Upper lobe of left lung (tissue), 6 donors: ENCODE data around the gene SNRNP27. TPM values are rescaled to one million over a fixed set of nuclear protein-coding genes. Genes with fewer than 3 reads are reported as not detected.

Source experiments
- ATAC-seq, 2 donors: fragments of 200-7000 bp; cut with Tn5 transposase; one replicate each; pipeline ENCODE4 v1.9.1; 2022; ENCODE audit warnings: mild to moderate bottlenecking in 2 of 2, moderate library complexity in 2 of 2; ENCODE audit not compliant: low FRiP score in 2 of 2
- DNase-seq, 2 donors: peaks; one replicate each; pipeline ENCODE4 v3.0.0-alpha.2; 2019 to 2020
- H3K27ac ChIP-seq, 4 donors: fragments of 200-600 bp; sonication (generic); one replicate each; pipeline ENCODE4 v1.5.1; 2016 to 2019
- H3K27me3 ChIP-seq, 4 donors: fragments of 200-600 bp; sonication (generic); one replicate each; pipeline ENCODE4 v1.5.1; 2017 to 2019
- H3K36me3 ChIP-seq, 4 donors: fragments of 200-600 bp; sonication (generic); one replicate each; pipeline ENCODE4 v1.5.1; 2016 to 2019
- H3K4me1 ChIP-seq, 4 donors: fragments of 200-600 bp; sonication (generic); one replicate each; pipeline ENCODE4 v1.5.1; 2018 to 2019
- H3K4me3 ChIP-seq, 4 donors: fragments of 200-600 bp; sonication (generic); one replicate each; pipeline ENCODE4 v1.5.1; 2017 to 2019; ENCODE audit warnings: mild to moderate bottlenecking in 2 of 4, moderate library complexity in 1 of 4
- H3K9me3 ChIP-seq, 4 donors: fragments of 200-600 bp; sonication (generic); one replicate each; pipeline ENCODE4 v1.5.1; 2018 to 2019
- CTCF ChIP-seq, 6 experiments: fragments of 450-650 bp in 4 of 6; fragments of 200-600 bp in 2 of 6; sonication (generic) in 2 of 6; IDR thresholded peaks; one replicate each; pipeline ENCODE4 v1.5.1; 2016 to 2019; ENCODE audit warnings: antibody characterized with exemption in 6 of 6
- EP300 ChIP-seq, 4 donors: sonication (generic); formaldehyde crosslinking; IDR thresholded peaks; one replicate each; pipeline ENCODE4 v1.5.1; 2017; ENCODE audit warnings: antibody characterized with exemption in 4 of 4, control low read depth in 2 of 4
- POLR2A ChIP-seq, 4 donors: fragments of 450-650 bp; IDR thresholded peaks; one replicate each; pipeline ENCODE4 v1.5.1; 2016 to 2017; ENCODE audit warnings: antibody characterized with exemption in 4 of 4, mild to moderate bottlenecking in 2 of 4
- POLR2AphosphoS5 ChIP-seq, 2 donors: sonication (generic); formaldehyde crosslinking; IDR thresholded peaks; one replicate each; pipeline ENCODE4 v1.5.1; 2017; ENCODE audit warnings: antibody characterized with exemption in 2 of 2
- WGBS, 2 donors: methylation state at CpG; one replicate each; pipeline ENCODE4 v1.1.5; 2017 to 2018; 5-methylcytosine and 5-hydroxymethylcytosine counted together
- total RNA-seq, 6 donors: library from RNA; depleted of rRNA in 4 of 6; stranded (reverse); fragments of >200 nt in 4 of 6; gene quantifications; one replicate each; pipeline versions ENCODE4 v1.1.0 to v1.2.1, GENCODE V29; 2016 to 2021
- donor health status: DM: no; HTN: no; CAD: no; lungs with moderate emphysema.
- donor health status: DM: no; HTN: yes; CAD: no; lungs with severe emphysema.

SNRNP27 gene
- total RNA-seq, 6 donors from 2014 or later, result 32.7 to 120 (median 55.0) TPM

- WGBS, 2 donors, result 92 to 97% methylated on average over 14 of the region's 14 CpGs
- Histone ChIP-seq H3K27me3 (no peaks in the 10 kb centered on the region), H3K27ac (no peak overlapping the region), H3K4me3 (no peak overlapping the region), H3K36me3 (peaks cover 19 to 75% (median 56%) of the 10 kb centered on the region in 4 donors), H3K9me3 (no peaks in the 10 kb centered on the region), H3K4me1 (peaks cover 15 to 20% (median 17%) of the 10 kb centered on the region in 4 donors)
- ATAC-seq (no peak), DNase-seq (peak in 1 of 2 donors; percentile 16)
- TF ChIP-seq POLR2A (IDR thresholded peaks at IDR 0.05), result no peak
- no peak for TF ChIP-seq EP300 (IDR thresholded peaks at IDR 0.05)
- TF ChIP-seq POLR2AphosphoS5 (IDR thresholded peaks at IDR 0.05), result no peak
- TF ChIP-seq CTCF (IDR thresholded peaks at IDR 0.05), result no peak
Measured at GRCh38 chr2:69937968-69938367, 44.2 kb downstream of the SNRNP27 start.

- Histone ChIP-seq H3K27ac (no peak overlapping the region), H3K27me3 (no peaks in the 10 kb centered on the region), H3K4me1 (peaks cover 1 to 18% (median 9%) of the 10 kb centered on the region in 4 donors), H3K9me3 (no peaks in the 10 kb centered on the region), H3K36me3 (peaks cover 19 to 79% (median 59%) of the 10 kb centered on the region in 4 donors), H3K4me3 (no peak overlapping the region)
- WGBS, 2 donors, result 86 to 89% methylated on average over 14 of the region's 14 CpGs
- TF ChIP-seq EP300 (IDR thresholded peaks at IDR 0.05) (no peak), POLR2A (IDR thresholded peaks at IDR 0.05) (no peak), CTCF (IDR thresholded peaks at IDR 0.05) (no peak), POLR2AphosphoS5 (IDR thresholded peaks at IDR 0.05) (no peak)
- no peak for ATAC-seq
- DNase-seq, result peak in 1 of 2 donors; percentile 17
Measured at GRCh38 chr2:69939722-69940121, 46.0 kb downstream of the SNRNP27 start.

- Histone ChIP-seq H3K27me3 (no peaks in the 10 kb centered on the region), H3K9me3 (no peaks in the 10 kb centered on the region), H3K4me3 (no peak overlapping the region), H3K4me1 (peaks cover 0 to 21% (median 9%) of the 10 kb centered on the region in 4 donors), H3K36me3 (peaks cover 16 to 74% (median 55%) of the 10 kb centered on the region in 4 donors), H3K27ac (no peak overlapping the region)
- 95 to 96% methylated on average over 8 of the region's 8 CpGs for WGBS, 2 donors
- no peak for TF ChIP-seq POLR2A (IDR thresholded peaks at IDR 0.05)
- no peak for TF ChIP-seq CTCF (IDR thresholded peaks at IDR 0.05)
- no peak for TF ChIP-seq POLR2AphosphoS5 (IDR thresholded peaks at IDR 0.05)
- TF ChIP-seq EP300 (IDR thresholded peaks at IDR 0.05), result no peak
- no peak for DNase-seq
- no peak for ATAC-seq
Measured at GRCh38 chr2:69940691-69941090, 46.9 kb downstream of the SNRNP27 start.

- Histone ChIP-seq H3K27me3 (no peaks in the 10 kb centered on the region), H3K9me3 (no peaks in the 10 kb centered on the region), H3K4me1 (peaks cover 7 to 32% (median 17%) of the 10 kb centered on the region in 4 donors), H3K27ac (peak overlapping the region; percentile 0 to 83 (median 76)), H3K36me3 (peaks cover 6 to 49% (median 31%) of the 10 kb centered on the region in 4 donors), H3K4me3 (no peak overlapping the region)
- peak in 1 of 2 donors; percentile 43 for DNase-seq
- no peak for TF ChIP-seq POLR2AphosphoS5 (IDR thresholded peaks at IDR 0.05)
- no peak for TF ChIP-seq CTCF (IDR thresholded peaks at IDR 0.05)
- TF ChIP-seq EP300 (IDR thresholded peaks at IDR 0.05), result no peak
- TF ChIP-seq POLR2A (IDR thresholded peaks at IDR 0.05), result no peak
- 57 to 80% methylated on average over 11 of the region's 11 CpGs for WGBS, 2 donors
- peak in 1 of 2 donors; percentile 16 for ATAC-seq
Measured at GRCh38 chr2:69943000-69943842, 49.5 kb downstream of the SNRNP27 start.
